NCI-H2227 (cell line): ENCODE measurements around the gene LRFN2.

Experiments
- DNase-seq: peaks from one replicate; lab custom pipeline; 2025; ENCODE audit not compliant: unreplicated experiment; lab: John Stamatoyannopoulos, UW

LRFN2 gene

GRCh38 chr6:40406175-40406574 lies 181.0 kb downstream of the LRFN2 start:
- DNase-seq: no peak

GRCh38 chr6:40400738-40401137 lies 186.4 kb downstream of the LRFN2 start:
- no peak for DNase-seq

DNA sequence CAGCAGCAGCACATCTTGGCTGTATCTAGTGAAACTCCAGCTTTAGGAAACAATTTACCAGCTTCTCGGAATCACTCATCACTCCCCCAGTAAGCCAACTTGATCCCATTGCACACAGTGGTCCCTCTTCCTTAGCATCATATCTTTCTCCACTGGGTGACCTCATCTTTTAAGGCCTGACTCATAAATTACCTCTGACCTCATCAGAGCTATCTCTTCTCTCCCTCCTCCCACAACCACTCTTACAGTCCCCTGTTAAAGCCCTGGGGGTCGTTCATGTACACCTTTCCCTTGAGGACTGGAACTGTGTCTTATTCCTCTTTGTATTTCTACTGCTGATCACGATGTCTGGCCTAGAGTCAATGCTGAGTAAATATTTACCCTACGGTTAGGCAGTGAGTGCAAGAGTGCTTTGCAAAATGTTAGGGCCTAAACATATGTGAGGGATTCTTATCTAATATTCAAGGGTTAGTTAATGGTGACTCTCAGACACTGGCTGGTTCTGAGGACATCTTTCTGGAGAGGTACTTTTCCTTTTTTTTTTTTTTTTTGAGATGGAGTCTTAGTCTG lies 187.2 kb downstream of the LRFN2 start:
- DNase-seq: no peak

DNA sequence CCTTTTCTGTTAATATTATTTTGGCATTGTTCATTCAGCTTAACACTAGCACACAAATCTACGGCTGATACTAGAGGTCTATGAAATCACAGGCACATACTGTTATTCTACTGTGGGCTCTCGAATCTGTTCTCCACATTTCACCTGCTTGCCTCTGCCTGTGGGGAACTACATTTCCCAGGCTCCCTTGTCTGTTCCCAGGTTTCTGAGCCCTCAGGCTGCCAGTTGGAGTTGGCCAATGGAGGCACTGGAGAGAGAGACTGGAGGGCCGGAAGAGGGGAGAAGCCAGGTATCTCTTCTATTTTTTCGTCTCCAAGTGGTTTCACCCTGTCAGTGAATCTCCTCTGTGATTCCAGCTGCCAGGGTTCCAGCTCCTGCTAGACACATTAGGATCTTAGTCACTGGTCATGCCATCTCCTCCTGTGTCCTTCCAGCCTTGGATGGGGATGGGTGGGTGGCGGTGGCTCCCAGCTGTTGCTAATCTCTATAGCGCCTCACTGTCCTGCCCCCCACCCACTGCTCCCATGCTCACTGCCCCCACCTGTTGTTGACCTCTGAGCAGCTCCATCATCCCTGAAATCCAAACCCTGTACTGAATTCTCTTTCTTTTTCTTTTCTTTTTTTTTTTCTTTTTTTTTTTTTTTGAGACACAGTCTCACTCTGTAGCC lies 188.2 kb downstream of the LRFN2 start:
- DNase-seq: no peak

- DNase-seq: no peak
Observed at GRCh38 chr6:40398034-40398691, 189.0 kb downstream of the LRFN2 start.

GRCh38 chr6:40397287-40398033 lies 189.7 kb downstream of the LRFN2 start:
- no peak for DNase-seq

GRCh38 chr6:40395698-40396076 lies 191.5 kb downstream of the LRFN2 start:
- DNase-seq: no peak

DNA sequence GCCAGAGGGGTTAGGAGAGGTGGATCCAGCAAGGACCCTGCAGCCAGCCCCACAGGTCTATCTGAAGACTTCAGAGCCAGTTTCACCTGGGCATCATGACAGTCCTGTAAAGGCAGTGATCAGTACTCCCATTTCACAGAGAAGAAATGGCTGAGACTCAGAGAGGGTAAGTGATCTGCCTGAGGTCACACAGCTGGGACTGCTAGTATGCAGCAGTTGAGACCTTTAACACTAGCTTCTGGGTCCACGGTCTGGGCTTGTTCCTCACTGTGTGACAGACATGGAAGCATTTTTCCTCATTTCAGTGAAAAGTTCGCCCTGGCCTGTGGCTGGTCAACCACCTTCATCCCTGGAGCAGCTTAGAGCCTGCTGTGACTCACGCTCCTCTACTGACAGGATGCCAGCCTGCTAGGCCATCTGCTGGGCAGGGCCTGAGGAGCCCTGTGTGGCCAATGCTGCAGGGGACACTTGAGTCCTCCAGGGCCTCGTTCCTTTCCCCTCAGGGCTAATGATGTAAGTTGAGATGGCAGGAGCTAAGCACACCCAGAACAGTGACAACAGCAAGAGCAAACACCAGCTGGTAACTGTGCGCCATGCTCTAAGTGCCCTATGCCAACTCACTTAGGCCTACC lies 192.0 kb downstream of the LRFN2 start:
- DNase-seq: no peak

GRCh38 chr6:40394381-40394780 lies 192.8 kb downstream of the LRFN2 start:
- DNase-seq: no peak

DNA sequence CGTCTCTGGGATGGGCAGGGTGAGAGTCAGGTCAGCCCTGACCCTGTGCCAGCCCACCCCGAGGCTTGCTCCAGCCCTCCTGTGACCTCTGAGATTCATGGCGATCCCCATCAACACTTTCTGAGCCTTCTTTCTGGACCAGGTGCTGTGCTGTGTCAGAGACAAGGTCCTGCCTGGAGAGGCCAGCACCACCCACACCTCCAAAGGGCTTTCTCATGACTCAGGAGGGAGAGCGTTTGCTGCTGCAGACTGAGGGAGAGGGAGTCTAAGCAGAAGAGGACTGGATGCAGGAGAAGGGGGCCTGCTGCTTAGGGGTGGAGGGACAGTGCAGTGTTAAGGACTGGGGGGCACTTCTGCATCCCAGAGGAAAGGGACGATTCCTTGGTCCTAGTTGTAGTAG lies 193.5 kb downstream of the LRFN2 start:
- no peak for DNase-seq

GRCh38 chr6:40392589-40392988 lies 194.6 kb downstream of the LRFN2 start:
- no peak for DNase-seq

GRCh38 chr6:40391851-40392517 lies 195.2 kb downstream of the LRFN2 start:
- DNase-seq: no peak

- no peak for DNase-seq
Observed at GRCh38 chr6:40391086-40391485, 196.1 kb downstream of the LRFN2 start.

DNA sequence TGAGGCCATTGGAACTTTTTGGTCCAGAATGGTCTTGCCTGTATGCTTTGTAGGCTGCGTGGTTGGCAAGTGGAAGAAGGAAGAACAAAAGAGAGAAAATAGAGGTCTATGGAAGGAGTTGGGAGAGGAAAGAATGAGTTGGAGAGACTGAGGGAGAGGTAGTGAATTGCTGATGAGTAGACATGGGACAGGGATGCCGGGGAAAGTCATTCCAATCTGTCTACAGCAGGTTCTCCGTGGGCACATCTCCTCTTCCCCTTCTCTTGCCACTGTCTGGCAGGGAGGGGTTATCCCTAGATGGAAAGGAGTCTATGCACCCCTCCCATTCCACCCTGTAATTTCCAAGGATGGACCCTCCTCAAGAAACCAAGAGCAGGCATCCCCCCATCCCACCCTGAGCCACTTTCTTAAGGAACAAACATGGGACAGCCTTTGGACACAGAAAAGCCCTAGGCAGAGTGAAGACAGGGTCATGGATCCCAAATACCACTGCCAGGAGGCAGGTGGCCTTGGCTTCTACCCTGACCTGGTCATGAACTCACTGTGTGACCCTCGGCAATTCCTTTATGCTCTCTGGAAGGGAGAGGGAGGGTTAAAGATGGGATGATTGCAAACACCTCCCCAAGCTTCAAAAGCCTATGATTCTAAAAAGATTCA lies 196.9 kb downstream of the LRFN2 start:
- DNase-seq: no peak

DNA sequence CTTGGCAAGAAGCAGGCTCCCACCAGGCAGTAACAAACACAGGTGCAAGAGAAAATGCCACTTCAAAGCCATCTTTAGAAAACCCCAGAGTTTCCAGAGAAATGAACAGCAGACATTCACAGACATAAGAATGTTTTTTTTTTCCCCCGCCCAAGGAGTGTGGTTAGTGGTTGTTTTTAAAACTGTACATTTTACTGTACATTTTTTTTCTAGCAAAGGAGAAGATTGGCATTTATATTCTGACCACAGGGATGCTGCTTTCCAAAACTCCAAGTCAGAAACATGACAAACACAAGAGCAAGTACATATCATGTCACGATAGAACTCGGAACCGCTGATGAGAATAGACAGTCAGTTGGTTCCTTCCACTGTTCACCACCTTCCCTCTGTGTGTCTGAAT lies 197.9 kb downstream of the LRFN2 start:
- DNase-seq: no peak

GRCh38 chr6:40387871-40388264 lies 199.3 kb downstream of the LRFN2 start:
- no peak for DNase-seq

- no peak for DNase-seq
Observed at GRCh38 chr6:40387127-40387870, 199.9 kb downstream of the LRFN2 start.

- no peak for DNase-seq
Observed at GRCh38 chr6:40386200-40386599, 201.0 kb downstream of the LRFN2 start.

DNA sequence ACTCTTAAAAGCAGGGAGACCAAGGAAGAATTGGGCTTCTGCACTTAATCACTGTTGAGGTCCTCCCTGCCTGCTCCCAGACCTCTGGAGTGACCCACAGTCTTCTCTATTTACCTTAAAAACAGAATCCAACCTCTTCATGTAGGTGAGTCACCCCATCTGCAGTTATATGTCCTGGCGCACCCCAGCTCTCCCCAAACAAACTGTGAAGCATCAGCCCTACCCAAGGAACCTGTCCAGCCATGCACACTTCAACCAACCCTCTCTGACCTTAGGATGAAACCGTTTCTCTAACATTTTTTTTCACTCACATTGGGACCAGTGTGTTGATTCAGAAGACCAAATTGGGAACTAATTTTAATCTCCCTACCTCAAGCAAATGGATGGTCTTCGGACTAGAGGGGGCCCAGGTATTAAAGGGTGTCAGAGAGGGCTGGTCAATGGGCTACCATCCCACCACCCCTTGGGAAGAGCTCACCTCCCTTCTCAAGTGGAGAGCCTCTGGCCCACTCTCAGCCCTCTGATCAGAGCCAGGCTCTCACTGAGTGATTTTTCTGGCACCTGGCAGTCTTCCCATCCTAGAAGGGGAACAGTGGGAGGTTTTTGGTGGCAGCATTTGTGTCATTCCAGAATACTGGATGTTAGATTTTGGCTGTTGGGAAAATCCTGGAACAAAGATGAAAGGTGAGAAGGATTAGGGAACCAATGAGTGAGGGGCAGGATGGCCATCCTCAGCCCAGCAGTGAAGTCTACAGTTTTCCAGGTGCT lies 203.6 kb downstream of the LRFN2 start:
- no peak for DNase-seq
